LoVo (cell line): ENCODE results near the gene CTSD.

ENCODE experiments used
- DNase-seq: peaks from one replicate; pipeline ENCODE4 v3.0.0-alpha.2; 2016; ENCODE audit warnings: low spot score

Gene CTSD

DNA sequence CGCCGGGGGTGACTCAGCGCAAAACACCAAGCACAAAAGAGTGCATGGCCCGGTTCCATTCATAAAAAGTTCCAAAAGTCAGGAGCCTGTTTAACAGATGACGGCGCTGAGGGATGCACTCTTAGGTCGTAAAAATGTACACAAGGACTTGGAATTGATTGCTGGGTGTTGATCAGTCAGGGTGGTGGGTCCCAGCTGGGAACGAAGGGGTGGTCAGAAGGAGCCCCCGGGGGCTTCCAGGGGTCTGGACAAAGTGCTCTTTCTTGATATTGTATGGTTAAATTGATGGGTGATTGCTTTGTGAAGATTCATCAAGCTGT, 34.1 kb downstream of the CTSD start:
- DNase-seq, result no peak

GRCh38 chr11:1728931-1729691, 34.6 kb downstream of the CTSD start:
- no peak for DNase-seq

DNA sequence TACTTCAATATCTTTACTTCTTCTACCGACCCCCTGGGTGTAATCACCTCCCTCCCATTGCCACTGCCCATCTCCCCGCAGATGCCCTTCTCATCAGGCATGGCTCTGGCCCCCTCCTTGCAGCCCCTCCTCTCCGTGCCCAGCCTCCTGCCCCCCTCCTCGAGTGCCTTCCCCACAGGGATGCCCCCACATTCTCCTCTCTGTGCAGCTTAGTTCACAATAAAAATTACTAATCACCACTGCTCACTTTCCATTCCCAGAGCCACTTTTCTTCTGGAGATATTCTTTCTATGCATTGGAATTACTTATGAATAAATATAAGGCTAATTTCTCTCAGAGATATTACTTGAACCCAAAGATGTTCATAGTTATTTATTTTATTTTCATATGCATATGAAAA, 35.4 kb downstream of the CTSD start:
- DNase-seq, result no peak

GRCh38 chr11:1727861-1728260, 35.9 kb downstream of the CTSD start:
- DNase-seq, result no peak

DNA sequence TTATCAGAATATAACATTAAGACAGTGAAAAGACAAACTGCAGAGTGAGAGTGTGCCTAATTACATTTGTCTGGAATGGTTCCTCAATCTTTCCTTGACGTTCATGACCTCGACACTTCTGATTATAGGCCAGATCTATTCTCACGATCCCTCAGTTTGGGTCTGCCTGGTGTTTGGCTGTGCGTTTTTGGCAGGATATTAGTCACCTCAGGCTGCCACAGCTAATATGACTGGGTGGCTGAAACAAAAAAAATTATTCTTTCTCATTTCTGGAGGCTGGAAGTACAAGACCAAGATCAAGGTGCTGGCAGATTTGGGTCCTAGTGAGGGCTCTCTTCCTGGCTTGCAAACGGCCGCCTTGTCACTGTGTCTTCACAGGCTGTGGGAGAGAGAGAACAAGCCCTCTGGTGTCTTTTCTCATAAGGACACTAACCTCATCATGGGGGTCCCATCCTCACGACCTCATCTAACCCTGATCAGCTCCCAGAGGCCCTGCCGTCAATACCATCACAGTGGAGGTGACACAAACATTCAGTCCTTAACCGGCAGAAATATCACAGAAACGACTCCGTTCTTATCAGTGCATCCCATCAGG, 36.5 kb downstream of the CTSD start:
- no peak for DNase-seq

GRCh38 chr11:1719781-1720180, 43.9 kb downstream of the CTSD start:
- no peak for DNase-seq

DNA sequence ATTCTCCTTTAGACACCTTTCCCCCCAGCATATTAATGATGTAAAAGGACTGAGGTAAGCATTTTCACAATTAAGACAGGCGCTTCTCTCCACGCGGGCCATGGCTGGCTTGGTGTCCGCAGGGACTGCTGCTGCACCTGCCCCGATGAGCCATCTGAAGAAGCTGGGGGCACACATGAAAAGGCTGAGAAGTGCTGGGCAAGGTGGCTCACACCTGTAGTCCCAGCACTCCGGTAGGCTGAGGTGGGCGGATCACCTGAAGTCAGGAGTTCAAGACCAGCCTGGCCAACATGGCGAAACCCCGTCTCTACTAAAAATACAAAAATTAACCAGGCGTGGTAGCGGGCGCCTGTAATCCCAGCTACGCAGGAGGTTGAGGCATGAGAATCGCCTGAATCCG, 45.4 kb downstream of the CTSD start:
- no peak for DNase-seq

- DNase-seq, result no peak
Measured at GRCh38 chr11:1717745-1718144, 46.0 kb downstream of the CTSD start.

GRCh38 chr11:1714908-1715885, 48.5 kb downstream of the CTSD start:
- DNase-seq, result no peak

GRCh38 chr11:1708716-1709115, 55.0 kb downstream of the CTSD start:
- DNase-seq, result no peak

DNA sequence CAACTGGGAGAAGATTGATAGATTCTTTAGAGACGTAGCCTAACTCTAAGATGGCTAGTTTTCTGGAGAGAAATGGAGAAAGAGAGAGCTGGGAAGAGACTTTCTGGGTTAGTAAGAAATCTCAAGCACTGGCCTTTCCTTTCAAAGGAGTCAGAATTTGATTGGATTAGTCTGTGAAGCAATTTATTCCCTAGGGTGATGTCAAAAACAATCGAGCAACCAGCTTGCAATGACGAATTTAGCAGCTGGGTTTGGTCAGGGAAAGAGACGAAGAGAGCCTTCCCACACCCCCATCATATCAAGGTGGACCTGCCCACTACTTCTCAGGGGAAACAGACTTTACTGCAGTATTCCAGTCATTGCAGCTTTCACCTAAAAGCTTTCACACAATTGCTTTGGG, 56.0 kb downstream of the CTSD start:
- no peak for DNase-seq

DNA sequence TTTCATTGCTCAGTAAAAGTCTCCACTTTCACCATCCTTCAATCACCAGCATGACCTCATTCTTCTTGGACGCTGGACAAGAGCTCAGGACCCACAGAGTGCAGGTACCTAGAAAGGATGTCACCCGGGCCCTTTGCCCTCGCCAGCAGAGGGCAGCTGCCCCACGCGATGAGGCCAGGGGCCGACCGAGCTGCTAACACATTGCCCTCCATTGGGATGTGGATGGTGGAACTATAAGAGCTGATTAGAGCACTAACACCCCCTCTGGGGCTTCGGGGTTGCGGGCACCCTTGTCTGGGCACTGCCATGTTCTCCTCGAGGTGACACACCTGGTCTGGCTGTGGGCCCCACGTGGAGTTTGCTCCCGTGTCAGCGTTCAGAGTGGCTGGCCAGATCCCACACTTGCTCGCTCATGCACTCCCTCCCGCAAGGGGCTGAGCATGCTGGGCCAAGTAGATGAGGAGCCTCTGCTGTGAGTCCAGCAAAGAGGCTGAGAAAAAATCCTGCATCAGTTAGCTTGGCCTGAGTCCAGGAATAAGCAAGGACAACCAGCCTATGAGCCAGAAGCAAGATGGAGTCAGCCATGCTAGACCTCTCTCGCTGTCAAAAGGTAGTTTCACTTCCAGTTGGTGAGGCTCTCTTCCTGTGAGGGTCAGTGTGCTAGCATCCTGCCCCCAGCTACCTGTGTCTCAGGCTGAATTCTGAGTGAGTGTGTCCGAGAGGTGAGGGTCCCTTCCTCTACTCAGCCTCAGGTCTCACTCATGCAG, 56.9 kb downstream of the CTSD start:
- no peak for DNase-seq

DNA sequence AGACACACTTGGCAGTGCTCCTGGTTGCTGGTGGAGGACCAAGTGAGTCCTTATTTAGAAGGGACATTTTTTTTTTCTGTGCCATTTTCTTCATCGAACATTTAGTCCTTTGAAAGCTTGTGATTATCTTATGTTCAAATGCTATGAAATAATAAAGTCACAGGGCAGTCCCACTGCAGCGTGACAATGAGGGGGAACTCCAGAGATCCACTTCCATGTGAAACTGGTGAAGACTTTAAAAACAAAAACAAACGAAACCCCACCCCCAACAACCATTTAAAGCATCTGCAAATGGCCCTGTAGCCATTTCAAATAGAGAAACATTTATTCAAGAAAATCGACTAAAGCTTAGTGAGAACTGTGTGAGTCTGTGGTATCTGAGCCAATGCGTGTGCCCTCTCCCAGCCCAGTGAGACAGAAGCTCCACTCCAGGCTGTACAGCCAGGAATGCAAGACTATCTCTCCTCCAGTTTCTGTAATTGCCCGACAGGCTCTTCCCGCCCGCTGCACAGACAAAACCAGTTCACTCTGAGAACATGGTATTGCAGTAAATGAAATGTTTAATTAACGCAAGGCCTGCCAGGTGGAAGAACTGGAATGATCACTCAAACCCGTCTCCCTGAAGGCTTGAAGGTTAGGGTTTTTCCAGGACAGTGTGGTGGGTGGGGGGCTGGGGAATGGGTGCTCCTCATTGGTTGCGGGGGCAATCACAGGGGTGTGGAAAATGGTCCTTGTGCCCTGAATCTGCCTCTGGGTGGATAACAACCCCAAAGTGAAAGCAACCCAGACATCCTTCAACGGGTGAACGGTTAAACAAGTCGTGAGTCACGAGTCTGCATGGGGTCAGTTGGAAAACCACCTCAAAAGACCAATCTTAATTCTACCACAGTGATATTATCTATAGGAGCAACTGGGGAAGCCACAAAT, 58.3 kb downstream of the CTSD start:
- peak; percentile 33 for DNase-seq

- DNase-seq, result no peak
Measured at GRCh38 chr11:1703146-1703545, 60.6 kb downstream of the CTSD start.
